GM21786 (cell line): ENCODE measurements around the gene FLNB.
"Not testable (repeated sequence)": the region's sequence is repeated elsewhere in the genome, so short reads cannot be mapped to it uniquely, and the experiment has no call there.

Source experiments
- ATAC-seq: cut with Tn5 transposase; IDR thresholded peaks from one replicate; pipeline ENCODE4 v1.9.1; 2021; ENCODE audit not compliant: unreplicated experiment

FLNB gene

GRCh38 chr3:58051196-58051595 lies 43.0 kb downstream of the FLNB start:
- no peak for ATAC-seq

DNA sequence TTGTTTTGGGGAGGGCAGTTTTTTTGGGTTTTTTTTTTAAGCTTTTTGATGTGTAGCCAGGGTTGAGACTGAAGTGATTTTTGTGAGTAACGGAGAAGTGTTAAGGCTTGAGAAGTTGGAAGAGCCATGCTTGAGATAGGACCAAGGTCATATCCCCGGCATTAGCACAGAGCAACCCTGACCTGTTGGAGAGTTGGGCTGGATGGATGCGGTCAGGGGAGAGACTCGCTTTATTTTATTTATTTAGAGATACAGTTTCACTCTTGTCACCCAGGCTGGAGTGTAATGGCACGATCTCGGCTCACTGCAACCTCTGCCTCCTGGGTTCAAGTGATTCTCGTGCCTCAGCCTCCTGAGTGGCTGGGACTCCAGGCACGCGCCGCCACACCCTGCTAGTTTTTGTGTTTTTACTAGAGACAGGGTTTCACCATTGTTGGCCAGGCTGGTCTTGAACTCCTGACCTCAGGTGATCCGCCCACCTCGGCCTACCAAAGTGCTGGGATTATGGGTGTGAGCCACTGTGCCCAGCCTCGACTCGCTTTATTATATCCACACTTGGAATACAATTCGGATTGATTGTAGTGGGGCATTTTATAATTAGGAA lies 43.5 kb downstream of the FLNB start:
- not testable (repeated sequence) for ATAC-seq

- ATAC-seq, result no peak
These were observed 44.4 kb downstream of the FLNB start for GRCh38 chr3:58052373-58053273.

GRCh38 chr3:58054652-58055051 lies 46.4 kb downstream of the FLNB start:
- ATAC-seq, result no peak

DNA sequence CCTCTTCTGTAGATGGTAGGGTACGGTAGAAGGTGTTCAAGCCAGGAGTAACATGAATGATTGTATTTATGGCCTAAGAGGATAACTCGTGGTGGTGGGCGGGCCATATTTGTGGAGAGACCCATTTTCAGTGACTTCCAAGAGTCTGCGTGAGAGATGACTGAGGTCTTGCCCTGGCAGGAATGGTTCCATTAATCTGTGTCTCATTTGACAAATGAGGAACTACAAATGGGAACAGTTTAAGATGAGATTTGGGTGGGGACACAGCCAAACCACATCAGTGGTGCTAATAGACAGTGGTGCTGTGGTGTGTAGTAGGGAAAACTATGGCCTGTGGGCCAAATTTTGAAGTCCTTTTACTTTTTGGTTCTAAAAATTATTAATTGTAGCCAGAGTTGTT lies 47.1 kb downstream of the FLNB start:
- no peak for ATAC-seq

DNA sequence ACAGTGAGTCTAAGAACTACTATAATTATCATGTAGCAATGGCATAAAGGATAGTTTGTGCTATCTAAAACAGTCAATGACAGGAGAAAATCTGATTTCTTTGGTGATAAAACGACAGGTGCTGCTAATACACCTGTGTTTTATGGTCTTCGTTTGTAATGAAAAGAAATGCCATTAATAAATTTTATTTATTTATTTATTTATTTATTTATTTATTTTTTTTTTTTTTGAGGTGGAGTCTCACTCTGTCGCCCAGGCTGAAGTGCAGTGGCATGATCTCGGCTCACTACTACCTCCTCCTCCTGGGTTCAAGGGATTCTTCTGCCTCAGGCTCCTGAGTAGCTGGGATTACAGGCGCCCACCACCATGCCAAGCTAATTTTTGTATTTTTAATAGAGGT lies 47.7 kb downstream of the FLNB start:
- ATAC-seq, result not testable (repeated sequence)

DNA sequence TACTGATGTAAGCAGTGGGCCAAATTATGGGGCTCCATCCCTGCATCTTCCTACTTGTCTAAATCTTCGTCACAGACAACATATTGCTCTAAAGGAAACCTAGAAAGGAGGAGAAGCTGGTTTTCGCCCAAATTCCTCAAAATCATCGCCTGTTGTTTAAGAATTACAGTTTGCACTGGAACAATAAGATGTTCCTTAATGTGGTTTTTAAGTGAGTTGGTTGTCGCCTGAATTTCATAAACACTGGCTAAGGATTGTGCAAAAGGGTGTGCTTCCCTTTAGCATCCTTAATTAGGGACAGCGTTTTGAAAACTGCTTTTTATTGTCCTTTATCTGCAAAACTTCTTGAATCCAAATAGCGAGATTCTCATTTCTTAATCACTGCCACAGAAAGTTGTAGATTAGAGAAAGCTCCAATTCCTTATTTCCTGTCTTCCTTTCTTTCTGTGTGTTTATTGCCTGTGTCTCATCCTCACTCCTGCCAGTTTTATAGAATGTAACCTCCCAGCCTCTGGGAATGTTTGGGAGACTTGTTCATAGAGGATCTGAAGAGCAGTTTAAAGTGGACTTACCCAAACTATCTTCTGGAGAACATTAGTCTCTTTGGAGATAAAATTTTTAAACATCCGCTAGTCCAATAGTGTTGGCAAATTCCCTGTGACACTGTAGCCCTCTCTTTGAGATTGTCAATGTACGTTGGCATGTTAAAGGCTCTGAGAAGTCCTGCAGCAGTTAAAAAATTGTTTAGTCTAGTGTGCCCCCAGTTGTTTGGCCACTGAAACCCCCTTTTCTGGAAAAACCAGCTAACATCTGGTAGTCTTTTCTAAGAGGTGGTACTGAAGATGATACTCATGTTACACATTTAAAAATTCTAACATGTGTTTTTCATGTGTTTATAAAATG lies 50.4 kb downstream of the FLNB start:
- ATAC-seq, result no peak

GRCh38 chr3:58059349-58060321 lies 51.4 kb downstream of the FLNB start:
- ATAC-seq, result no peak

GRCh38 chr3:58062472-58062871 lies 54.2 kb downstream of the FLNB start:
- ATAC-seq, result no peak

GRCh38 chr3:58063022-58063815 lies 55.0 kb downstream of the FLNB start:
- ATAC-seq, result no peak

DNA sequence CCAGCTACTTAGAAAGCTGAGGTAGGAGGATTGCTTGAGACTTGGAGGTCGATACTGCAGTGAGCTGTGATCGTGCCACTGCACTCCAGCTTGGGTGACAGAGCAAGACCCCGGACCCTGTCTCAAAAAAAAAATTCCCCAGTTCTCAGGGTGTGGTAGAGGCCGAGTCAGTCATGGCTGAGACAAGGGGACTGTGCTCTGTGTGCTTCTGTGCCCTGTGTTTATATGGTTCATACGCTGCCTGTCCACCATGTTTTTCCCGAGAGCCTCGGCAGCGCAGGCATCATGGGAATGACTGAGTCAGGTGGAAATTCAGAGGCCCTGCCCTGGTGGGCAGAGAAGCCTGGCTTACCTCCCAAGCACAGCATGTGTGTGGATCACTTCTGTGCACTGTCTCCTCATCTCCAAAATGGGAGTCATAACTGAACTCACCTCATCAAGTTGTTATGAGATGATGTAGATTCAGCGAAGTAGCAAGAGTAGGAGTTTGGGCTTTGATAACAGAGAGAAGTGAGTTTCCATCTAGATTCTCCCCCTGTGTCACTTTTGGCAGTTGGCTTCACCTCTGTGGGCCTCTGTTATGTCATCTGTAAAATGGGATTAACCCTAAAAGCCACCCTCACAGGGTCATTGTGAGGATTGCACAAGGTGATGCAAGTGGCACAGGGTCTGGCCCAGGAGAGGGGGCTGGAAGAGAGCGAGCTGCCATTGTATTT lies 56.9 kb downstream of the FLNB start:
- no peak for ATAC-seq

- ATAC-seq, result no peak
These were observed 57.5 kb downstream of the FLNB start for GRCh38 chr3:58065700-58066167.

DNA sequence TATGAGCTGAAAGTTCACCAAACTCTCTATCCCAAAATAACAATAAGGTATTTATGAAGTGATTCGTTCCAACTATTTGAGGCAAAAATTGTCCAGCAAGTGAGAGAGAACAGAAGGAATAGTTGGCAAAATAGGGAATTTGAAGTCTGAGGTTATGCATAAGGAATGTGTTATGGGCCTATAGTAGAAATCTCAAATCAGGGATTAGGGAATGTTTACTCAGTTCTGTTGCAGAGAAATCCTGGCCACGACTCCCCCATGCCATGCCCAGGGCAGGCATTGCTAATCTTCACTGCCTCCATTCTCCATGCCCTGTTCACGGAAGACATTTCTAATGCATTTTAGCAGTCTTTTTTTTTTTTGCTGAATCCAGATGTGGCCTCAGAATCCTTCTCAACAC lies 58.6 kb downstream of the FLNB start:
- no peak for ATAC-seq

DNA sequence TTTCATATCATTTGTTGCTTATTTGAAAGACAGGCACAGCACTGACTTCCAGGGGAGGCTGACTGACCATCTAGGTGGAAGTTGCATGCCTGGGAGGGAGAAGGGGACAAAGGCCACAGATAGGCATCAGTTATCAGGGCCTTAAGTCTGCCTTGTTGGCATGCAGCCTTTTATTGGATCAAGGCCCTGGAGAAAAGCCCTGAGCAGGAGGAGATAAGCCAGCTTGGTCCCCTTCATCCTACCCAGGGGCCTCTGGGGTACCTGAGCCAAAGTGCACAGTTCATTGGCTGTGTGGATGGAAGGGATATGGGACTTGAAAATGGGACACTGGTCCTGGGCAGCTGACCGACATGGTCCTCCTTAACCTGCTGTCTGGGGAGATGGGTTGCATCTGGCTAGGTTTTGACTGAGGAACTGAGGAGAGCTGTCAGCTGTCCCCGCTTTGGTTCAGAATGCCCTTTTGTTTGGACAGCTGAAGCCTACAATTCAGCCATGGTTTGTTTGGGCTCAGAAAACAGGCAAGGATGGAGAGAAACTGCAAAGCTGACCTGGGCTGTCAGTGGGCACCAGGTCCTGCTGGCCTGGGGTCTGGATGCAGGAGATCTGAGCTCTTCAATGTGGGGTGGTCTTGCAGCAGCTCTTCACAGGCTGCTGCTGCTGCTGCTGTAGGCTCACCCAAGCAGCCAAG lies 60.0 kb downstream of the FLNB start:
- no peak for ATAC-seq

DNA sequence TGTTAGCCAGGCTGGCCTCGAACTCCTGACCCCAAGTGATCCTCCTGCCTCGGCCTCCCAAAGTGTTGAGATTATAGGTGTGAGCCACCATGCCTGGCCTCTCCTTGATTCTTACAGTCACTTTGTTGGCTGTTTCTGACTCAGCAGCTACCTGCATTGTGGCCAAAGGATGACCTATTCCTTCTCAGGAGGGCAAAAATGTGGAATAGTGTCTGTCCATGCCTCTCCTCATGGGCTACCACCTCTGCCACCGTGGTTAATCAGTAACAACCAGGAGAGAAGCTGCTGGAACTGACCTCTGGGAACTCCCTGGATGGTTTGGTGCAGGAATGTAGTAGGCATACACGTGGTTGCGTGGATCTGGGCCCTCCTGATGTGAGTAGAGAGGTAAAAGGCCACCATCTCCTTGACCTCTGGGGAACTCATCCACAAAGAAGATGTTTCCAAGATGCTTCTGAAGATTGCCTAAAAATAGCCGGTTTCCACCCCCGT lies 63.3 kb downstream of the FLNB start:
- ATAC-seq, result no peak

DNA sequence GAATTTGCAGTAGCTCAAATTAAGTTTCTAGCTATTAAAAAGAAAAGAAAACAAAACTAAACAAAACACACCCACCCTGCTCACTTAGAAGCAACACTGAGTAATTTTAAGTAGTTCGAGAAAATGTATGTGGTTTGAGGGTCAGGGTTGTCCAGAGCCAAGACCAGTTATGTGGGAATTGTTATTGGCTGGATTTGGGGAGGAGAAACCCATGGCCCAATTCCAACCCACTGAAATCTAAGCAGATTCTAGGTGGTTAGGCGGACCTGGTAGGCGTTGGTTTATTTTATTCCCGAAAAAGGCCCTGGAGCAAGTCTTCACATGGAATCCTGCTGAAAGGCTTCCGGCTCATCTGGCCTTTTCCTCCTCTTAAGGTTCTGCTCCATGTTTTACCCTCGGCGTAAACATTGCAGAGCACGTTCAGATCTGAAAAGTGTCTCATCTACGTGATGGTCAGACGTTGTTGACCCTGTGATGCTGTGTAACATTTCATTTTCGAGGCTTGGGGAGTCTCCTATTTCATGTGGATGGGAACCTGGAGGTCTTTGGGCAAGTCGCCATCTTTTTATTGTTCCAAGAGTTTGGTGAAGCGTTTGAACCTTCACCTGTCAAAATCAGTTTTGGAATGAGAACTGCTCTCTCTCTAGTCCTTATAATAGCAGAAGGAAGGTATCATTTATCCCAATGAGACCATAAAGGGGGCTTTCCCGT lies 64.0 kb downstream of the FLNB start:
- no peak for ATAC-seq

DNA sequence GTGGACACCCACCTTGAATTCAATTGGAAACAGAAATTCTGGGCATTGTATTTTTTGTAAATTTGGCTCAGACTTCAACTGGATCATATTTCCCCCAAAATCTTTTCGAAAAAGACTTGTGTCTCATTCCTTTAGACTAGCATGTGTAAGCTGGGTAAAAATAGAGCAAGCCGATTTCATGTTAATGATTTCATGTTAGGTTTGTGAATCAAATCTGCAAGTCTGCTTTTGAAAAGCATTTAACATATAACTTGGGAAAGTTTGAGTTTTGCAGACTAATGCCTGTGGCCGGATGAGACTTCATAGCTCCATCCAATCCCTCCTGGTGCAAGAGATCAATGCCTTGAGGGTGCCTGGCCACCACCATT lies 64.5 kb downstream of the FLNB start:
- no peak for ATAC-seq
